NT2/D1 (cell line): ENCODE data around the gene DENND6B.

Experiments
- SUZ12 ChIP-seq: IDR thresholded peaks from 2 replicates; pipeline ENCODE4 v1.6.1; 2011; ENCODE audit not compliant: insufficient read length, insufficient read depth; ENCODE audit errors: extremely low read depth
- YY1 ChIP-seq: IDR thresholded peaks from 2 replicates; pipeline ENCODE4 v1.6.1; 2011; ENCODE audit not compliant: insufficient read length, insufficient read depth

DNA sequence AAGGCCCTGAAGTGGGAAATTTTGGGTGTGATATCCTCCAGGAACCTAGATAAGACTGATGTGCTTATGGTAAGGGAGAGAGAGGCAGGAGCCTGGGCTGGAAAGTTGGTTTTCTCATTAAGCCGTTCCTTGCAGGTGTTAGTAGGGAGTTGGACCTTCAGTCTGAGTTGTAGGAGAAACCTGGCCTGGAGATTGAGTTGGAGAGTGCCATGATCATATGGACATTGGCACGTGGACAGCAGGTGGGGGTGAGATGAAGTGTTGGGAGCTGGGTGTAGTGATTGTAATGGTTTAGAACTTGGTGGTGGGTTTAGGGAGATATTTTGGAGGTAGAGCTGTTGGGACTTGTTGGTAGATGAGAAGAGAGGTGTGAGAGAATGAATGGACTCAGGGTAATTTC lies 21.2 kb upstream of the DENND6B start:
- TF ChIP-seq YY1 (no peak), SUZ12 (no peak)
